ENCODE measurements around the gene MLANA.

The MLANA gene

GRCh38 chr9:5846096-5846495 is 44.6 kb upstream of the MLANA start:
- Histone ChIP-seq H3K9me3 (ENCODE audit: control insufficient read depth, insufficient read depth, low read depth, low read length) (no peaks in the 10 kb centered on the region), H3K27ac (ENCODE audit: extremely low read depth, low read depth, low read length) (no peak overlapping the region), H3K4me1 (ENCODE audit: control insufficient read depth, insufficient read depth, low read length) (peaks cover 21% of the 10 kb centered on the region), H3K36me3 (ENCODE audit: control insufficient read depth in 2 of 2, insufficient read depth in 1 of 2, low read length in 2 of 2) (no peaks in the 10 kb centered on the region), H3K4me3 (ENCODE audit: low read depth, low read length) (no peak overlapping the region)
- TF ChIP-seq ZNF654 (tag by site-specific recombination; IDR thresholded peaks at IDR 0.05; ENCODE audit: low read depth), result no peak
- no peak for TF ChIP-seq ZNF184 (tag by site-specific recombination; IDR thresholded peaks at IDR 0.05)
- TF ChIP-seq ZNF37A (tag by site-specific recombination; IDR thresholded peaks at IDR 0.05), result no peak
- CTCF ChIA-PET, result interaction anchor here (0.6 to 2.1 kb wide), 2 partner anchors 39 to 40 kb away, joined by 3 to 7 read pairs; no protein-coding TSS in a partner anchor
- POLR2A ChIA-PET, result no interaction called here

- no peak for TF ChIP-seq ZNF677 (tag by site-specific recombination; IDR thresholded peaks at IDR 0.05)
- TF ChIP-seq SP7 (tag by site-specific recombination; IDR thresholded peaks at IDR 0.05), result peak; percentile 41; the same call in 1 of the 2 replicates
- H3K27ac ChIP-seq (ENCODE audit: extremely low read depth, low read depth, low read length), result no peak overlapping the region
- H3K4me3 ChIP-seq (ENCODE audit: low read depth, low read length), result no peak overlapping the region
- ChIA-PET POLR2A (no interaction called here), CTCF (interaction anchor here (0.6 to 2.1 kb wide), 2 partner anchors 39 to 40 kb away, joined by 3 to 7 read pairs; no protein-coding TSS in a partner anchor)
- no peaks in the 10 kb centered on the region for H3K9me3 ChIP-seq (ENCODE audit: control insufficient read depth, insufficient read depth, low read depth, low read length)
- H3K36me3 ChIP-seq (ENCODE audit: control insufficient read depth in 2 of 2, insufficient read depth in 1 of 2, low read length in 2 of 2), result no peaks in the 10 kb centered on the region
- peaks cover 21% of the 10 kb centered on the region for H3K4me1 ChIP-seq (ENCODE audit: control insufficient read depth, insufficient read depth, low read length)
Observed at GRCh38 chr9:5846501-5846921, 44.2 kb upstream of the MLANA start.

- POLR2A ChIA-PET, result interaction anchor here (0.6 to 1.2 kb wide), 2 partner anchors 15 to 180 kb away, joined by 4 to 5 read pairs; partner anchors contain the start of gene ERMP1
- no peak for TF ChIP-seq ZNF335 (tag by site-specific recombination; conservative IDR thresholded peaks at IDR 0.05)
- no peak for TF ChIP-seq ZNF394 (tag by site-specific recombination; IDR thresholded peaks at IDR 0.05; ENCODE audit: borderline replicate concordance)
- no peak for TF ChIP-seq YY2 (tag by site-specific recombination; IDR thresholded peaks at IDR 0.05)
- TF ChIP-seq ZNF610 (tag by site-specific recombination; IDR thresholded peaks at IDR 0.05; ENCODE audit: borderline replicate concordance), result no peak
- no peak for TF ChIP-seq ZNF654 (tag by site-specific recombination; IDR thresholded peaks at IDR 0.05; ENCODE audit: low read depth)
- Histone ChIP-seq H3K4me3 (ENCODE audit: low read depth, low read length) (no peak overlapping the region), H3K4me1 (ENCODE audit: control insufficient read depth, insufficient read depth, low read length) (peaks cover 11% of the 10 kb centered on the region), H3K27ac (ENCODE audit: extremely low read depth, low read depth, low read length) (no peak overlapping the region), H3K9me3 (ENCODE audit: control insufficient read depth, insufficient read depth, low read depth, low read length) (no peaks in the 10 kb centered on the region), H3K36me3 (ENCODE audit: control insufficient read depth in 2 of 2, insufficient read depth in 1 of 2, low read length in 2 of 2) (no peaks in the 10 kb centered on the region)
- CTCF ChIA-PET, result interaction anchor here (0.6 to 1.1 kb wide), 4 partner anchors 17 to 937 kb away, joined by 3 to 4 read pairs (median 4); no protein-coding TSS in a partner anchor
Observed at GRCh38 chr9:5848372-5848882, 42.3 kb upstream of the MLANA start.

- no peak overlapping the region for H3K4me3 ChIP-seq (ENCODE audit: low read depth, low read length)
- H3K9me3 ChIP-seq (ENCODE audit: control insufficient read depth, insufficient read depth, low read depth, low read length), result no peaks in the 10 kb centered on the region
- no peak overlapping the region for H3K27ac ChIP-seq (ENCODE audit: extremely low read depth, low read depth, low read length)
- peaks cover 3% of the 10 kb centered on the region; the same call in 1 of the 2 replicates for H3K4me1 ChIP-seq (ENCODE audit: control insufficient read depth, insufficient read depth, low read length)
- ChIA-PET POLR2A (no interaction called here), CTCF (interaction anchor here (1.1 kb wide), 1 partner anchor 15 kb away, joined by 3 read pairs; no protein-coding TSS in a partner anchor)
- TF ChIP-seq ZNF560 (tag by site-specific recombination; IDR thresholded peaks at IDR 0.05; ENCODE audit: borderline replicate concordance), result no peak
- no peak for TF ChIP-seq KLF7 (tag by site-specific recombination; IDR thresholded peaks at IDR 0.05; ENCODE audit: borderline replicate concordance)
- no peak for TF ChIP-seq ZSCAN4 (tag by site-specific recombination; IDR thresholded peaks at IDR 0.05)
- no peak for TF ChIP-seq ZNF785 (tag by site-specific recombination; IDR thresholded peaks at IDR 0.05)
- TF ChIP-seq ZNF777 (tag by site-specific recombination; IDR thresholded peaks at IDR 0.05; ENCODE audit: borderline replicate concordance), result no peak
- TF ChIP-seq ZFP37 (tag by site-specific recombination; IDR thresholded peaks at IDR 0.05), result no peak
- no peak for TF ChIP-seq ZNF449 (tag by site-specific recombination; IDR thresholded peaks at IDR 0.05)
- TF ChIP-seq INSM2 (tag by site-specific recombination; IDR thresholded peaks at IDR 0.05), result no peak
- no peak for TF ChIP-seq ZNF350 (tag by site-specific recombination; IDR thresholded peaks at IDR 0.05)
- no peaks in the 10 kb centered on the region for H3K36me3 ChIP-seq (ENCODE audit: control insufficient read depth in 2 of 2, insufficient read depth in 1 of 2, low read length in 2 of 2)
Observed at GRCh38 chr9:5850724-5851122, 40.0 kb upstream of the MLANA start.

All from HEK293 (cell line).